Right atrium auricular region (tissue), 2 donors: ENCODE measurements around the gene WDPCP. TPM values are rescaled to one million over a fixed set of nuclear protein-coding genes. Genes with fewer than 3 reads are reported as not detected.
"Not testable (repeated sequence)": the region's sequence is repeated elsewhere in the genome, so short reads cannot be mapped to it uniquely, and the experiment has no call there.

ENCODE experiments used
- DNase-seq: peaks from one replicate; pipeline ENCODE4 v3.0.0-alpha.2; 2019; ENCODE audit warnings: low spot score
- H3K27ac ChIP-seq, 2 donors: fragments of 200-600 bp; sonication (generic); 1 replicate in 1 of 2; 2 replicates in 1 of 2; pipeline ENCODE4 v1.5.1; 2016 to 2019
- H3K27me3 ChIP-seq, 2 donors: fragments of 200-600 bp; sonication (generic); one replicate each; pipeline versions ENCODE4 v1.5.1 to v1.6.0; 2017 to 2019
- H3K36me3 ChIP-seq: fragments of 200-600 bp; sonication (generic); one replicate; pipeline ENCODE4 v1.5.1; 2016
- H3K4me1 ChIP-seq, 2 donors: fragments of 200-600 bp; sonication (generic); one replicate each; pipeline versions ENCODE4 v1.5.1 to v1.6.0; 2017 to 2019
- H3K4me3 ChIP-seq, 2 donors: fragments of 200-600 bp; sonication (generic); 1 replicate in 1 of 2; 2 replicates in 1 of 2; pipeline ENCODE4 v1.5.1; 2017 to 2019; ENCODE audit warnings: mild to moderate bottlenecking in 1 of 2, moderate library complexity in 1 of 2
- H3K9me3 ChIP-seq, 2 donors: fragments of 200-600 bp; sonication (generic); one replicate each; pipeline ENCODE4 v1.5.1; 2019
- total RNA-seq, 2 donors: library from RNA; depleted of rRNA; stranded (reverse); fragments of >200 nt; gene quantifications; one replicate each; pipeline ENCODE4 v1.1.0, GENCODE V29; 2016
- TF ChIP-seq, protein P1 (sequence below), 2 donors: fragments of 200-600 bp; sonication (generic); IDR thresholded peaks; one replicate each; pipeline ENCODE4 v1.5.1; 2019; ENCODE audit warnings: antibody characterized with exemption in 2 of 2

WDPCP gene
- total RNA-seq, 2 donors from 2014 or later = 8.7 to 12.6 TPM

DNA sequence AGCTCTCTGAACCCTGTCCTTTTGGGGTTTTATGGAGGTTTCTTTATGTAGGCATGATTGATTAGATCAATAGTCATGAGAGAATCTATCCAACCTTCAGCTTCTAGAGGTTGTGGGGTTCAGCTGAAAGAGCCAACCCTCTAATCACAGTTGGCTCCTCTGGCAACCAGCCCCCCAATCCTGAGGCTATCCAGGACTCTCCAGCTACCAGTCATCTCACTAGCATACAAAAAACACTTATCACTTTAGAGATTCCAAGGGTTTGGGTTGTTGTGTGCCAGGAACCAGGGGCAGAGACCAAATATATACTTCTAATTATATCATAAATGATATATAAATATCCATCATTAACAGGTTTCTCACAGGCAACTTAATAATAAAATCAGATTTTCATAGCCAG is 11.7 kb downstream of the WDPCP start:
- Histone ChIP-seq H3K4me3 (no peak overlapping the region), H3K27ac (no peak overlapping the region), H3K4me1 (peaks cover 0 to 11% of the 10 kb centered on the region in 2 donors), H3K27me3 (no peaks in the 10 kb centered on the region), H3K36me3 (no peaks in the 10 kb centered on the region), H3K9me3 (no peaks in the 10 kb centered on the region)
- TF ChIP-seq, protein P1, sequence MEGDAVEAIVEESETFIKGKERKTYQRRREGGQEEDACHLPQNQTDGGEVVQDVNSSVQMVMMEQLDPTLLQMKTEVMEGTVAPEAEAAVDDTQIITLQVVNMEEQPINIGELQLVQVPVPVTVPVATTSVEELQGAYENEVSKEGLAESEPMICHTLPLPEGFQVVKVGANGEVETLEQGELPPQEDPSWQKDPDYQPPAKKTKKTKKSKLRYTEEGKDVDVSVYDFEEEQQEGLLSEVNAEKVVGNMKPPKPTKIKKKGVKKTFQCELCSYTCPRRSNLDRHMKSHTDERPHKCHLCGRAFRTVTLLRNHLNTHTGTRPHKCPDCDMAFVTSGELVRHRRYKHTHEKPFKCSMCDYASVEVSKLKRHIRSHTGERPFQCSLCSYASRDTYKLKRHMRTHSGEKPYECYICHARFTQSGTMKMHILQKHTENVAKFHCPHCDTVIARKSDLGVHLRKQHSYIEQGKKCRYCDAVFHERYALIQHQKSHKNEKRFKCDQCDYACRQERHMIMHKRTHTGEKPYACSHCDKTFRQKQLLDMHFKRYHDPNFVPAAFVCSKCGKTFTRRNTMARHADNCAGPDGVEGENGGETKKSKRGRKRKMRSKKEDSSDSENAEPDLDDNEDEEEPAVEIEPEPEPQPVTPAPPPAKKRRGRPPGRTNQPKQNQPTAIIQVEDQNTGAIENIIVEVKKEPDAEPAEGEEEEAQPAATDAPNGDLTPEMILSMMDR (IDR thresholded peaks at IDR 0.05) = no peak
- no peak for DNase-seq

DNA sequence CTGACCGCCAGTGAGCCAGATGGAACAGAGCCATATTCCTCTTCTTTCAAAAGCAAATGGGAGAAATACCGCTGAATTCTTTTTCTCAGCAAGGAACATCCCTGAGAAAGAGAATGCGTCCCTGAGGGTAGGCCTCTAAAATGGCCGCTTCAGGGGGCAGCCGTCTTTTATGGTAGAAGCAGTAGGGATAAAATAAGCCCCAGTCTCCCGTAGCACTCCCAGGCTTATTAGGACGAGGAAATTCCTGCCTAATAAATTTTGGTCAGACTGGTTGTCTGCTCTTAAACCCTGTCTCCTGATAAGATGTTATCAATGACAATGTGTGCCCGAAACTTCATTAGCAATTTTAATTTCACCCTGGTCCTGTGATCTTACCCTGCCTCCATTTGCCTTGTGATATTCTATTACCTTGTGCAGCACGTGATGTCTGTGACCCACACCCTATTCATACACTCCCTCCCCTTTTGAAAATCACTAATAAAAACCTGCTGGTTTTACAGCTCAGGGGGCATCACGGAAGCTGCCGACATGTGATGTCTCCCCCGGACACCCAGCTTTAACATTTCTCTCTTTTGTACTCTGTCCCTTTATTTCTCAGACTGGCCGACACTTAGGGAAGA is 14.4 kb downstream of the WDPCP start:
- not testable (repeated sequence) for H3K27ac ChIP-seq, H3K36me3 ChIP-seq, H3K27me3 ChIP-seq, H3K9me3 ChIP-seq, H3K4me3 ChIP-seq, DNase-seq, H3K4me1 ChIP-seq

DNA sequence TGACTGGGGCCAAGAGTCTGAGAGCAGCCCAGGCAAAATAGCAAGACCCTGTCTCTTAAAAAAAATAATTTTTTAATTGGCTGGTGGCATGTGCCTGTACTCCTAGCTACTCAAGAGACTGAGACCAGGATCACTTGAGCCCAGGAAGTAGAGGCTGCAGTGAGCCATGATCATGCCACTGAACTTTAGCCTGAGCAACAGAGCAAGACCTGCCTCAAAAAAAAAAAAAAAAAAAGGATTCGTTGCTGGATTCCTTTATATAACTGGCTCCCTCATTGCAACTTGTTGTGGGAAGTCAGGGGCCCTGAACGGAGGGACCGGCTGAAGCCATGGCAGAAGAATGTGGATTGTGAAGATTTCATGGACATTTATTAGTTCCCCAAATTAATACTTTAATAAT is 15.3 kb downstream of the WDPCP start:
- not testable (repeated sequence) for H3K36me3 ChIP-seq, H3K27ac ChIP-seq, H3K4me1 ChIP-seq, DNase-seq, H3K9me3 ChIP-seq, H3K27me3 ChIP-seq, H3K4me3 ChIP-seq

DNA sequence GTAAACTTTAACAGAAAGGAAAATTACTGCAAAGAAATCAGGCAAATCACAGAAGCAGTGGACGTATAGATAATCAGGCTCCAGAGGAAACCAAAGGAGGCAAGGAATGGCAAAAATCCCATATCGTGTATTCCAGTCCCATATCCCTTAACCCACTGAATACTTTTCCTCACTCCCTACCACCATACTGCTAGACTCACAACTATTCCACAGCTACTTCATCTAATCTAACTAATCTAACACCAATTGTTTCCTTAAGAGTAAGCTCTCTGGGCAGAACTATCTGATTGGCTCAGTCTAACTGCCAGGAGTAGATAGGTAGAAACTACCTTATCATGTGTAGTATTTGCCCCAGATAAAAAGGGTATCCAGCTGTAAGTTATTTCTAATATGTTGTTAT is 16.3 kb downstream of the WDPCP start:
- DNase-seq = no peak
- no peaks in the 10 kb centered on the region for H3K36me3 ChIP-seq
- H3K27ac ChIP-seq = no peak overlapping the region
- H3K4me1 ChIP-seq = no peaks in the 10 kb centered on the region
- H3K4me3 ChIP-seq = no peak overlapping the region
- TF ChIP-seq, protein P1 (IDR thresholded peaks at IDR 0.05) = no peak
- H3K27me3 ChIP-seq = no peaks in the 10 kb centered on the region
- no peaks in the 10 kb centered on the region for H3K9me3 ChIP-seq

DNA sequence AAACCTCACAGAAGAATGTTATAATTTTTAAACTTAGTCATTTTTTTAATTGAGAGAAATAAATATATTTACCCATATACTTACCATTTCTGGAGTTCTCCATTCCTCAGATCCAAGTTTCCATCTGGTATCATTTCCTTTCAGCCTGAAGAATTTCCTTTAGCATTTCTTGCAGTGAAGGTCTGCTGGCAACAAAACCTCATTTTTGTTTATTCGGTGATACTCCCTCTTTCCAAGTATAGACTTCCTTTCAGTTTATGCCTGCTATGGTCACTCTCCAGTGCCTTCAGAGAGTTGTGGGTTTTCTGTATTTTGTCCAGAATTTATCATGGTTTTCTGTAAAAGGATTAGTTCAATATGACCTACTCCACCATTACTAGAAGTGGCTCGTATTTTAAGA is 17.0 kb downstream of the WDPCP start:
- no peaks in the 10 kb centered on the region for H3K27me3 ChIP-seq
- no peak overlapping the region for H3K27ac ChIP-seq
- DNase-seq = no peak
- no peaks in the 10 kb centered on the region for H3K36me3 ChIP-seq
- TF ChIP-seq, protein P1 (IDR thresholded peaks at IDR 0.05) = no peak
- no peak overlapping the region for H3K4me3 ChIP-seq
- H3K4me1 ChIP-seq = no peaks in the 10 kb centered on the region
- H3K9me3 ChIP-seq = no peaks in the 10 kb centered on the region

DNA sequence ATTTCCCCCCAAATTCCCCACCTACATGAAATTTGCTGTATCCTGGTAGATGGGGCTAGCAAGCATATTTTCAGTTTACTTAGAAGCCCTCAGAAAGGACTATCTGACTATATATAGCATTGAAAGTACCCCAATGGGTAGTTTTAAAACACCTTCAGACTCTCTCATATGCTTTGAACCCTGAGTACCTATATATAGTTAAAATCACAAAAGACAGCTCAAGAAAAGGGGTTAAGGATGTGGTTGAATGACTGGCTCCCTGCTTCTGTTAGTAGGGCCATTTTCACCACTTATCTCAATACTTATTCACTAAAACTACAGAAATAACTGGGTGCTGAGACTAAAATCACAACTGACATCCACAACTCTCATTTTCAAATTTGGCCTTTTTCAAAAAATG is 18.5 kb downstream of the WDPCP start:
- Histone ChIP-seq H3K4me3 (no peak overlapping the region), H3K36me3 (no peaks in the 10 kb centered on the region), H3K4me1 (no peaks in the 10 kb centered on the region), H3K9me3 (no peaks in the 10 kb centered on the region), H3K27ac (no peak overlapping the region), H3K27me3 (no peaks in the 10 kb centered on the region)
- TF ChIP-seq, protein P1 (IDR thresholded peaks at IDR 0.05) = no peak
- no peak for DNase-seq

DNA sequence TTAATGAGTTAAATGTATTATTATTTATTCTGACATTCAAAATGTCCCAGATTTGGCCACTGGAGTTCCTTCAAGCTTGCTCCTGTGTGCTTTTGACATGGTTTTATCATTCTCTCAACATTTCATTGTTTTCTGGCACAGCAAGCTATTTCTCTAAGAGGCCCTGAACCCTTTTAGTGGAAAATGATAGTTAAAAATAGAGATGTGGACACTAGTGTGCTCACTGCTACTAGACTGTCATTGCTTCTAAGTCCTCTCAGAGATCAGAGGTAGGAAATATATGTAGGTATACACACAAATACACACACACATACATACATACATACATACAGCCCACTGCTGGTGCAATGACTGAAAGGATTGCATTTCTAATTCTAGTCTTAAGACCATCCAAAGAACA is 25.5 kb downstream of the WDPCP start:
- Histone ChIP-seq H3K27ac (no peak overlapping the region), H3K27me3 (no peaks in the 10 kb centered on the region), H3K4me1 (no peaks in the 10 kb centered on the region), H3K4me3 (no peak overlapping the region), H3K9me3 (peaks cover 0 to 12% of the 10 kb centered on the region in 2 donors), H3K36me3 (no peaks in the 10 kb centered on the region)
- TF ChIP-seq, protein P1 (IDR thresholded peaks at IDR 0.05) = no peak
- no peak for DNase-seq

DNA sequence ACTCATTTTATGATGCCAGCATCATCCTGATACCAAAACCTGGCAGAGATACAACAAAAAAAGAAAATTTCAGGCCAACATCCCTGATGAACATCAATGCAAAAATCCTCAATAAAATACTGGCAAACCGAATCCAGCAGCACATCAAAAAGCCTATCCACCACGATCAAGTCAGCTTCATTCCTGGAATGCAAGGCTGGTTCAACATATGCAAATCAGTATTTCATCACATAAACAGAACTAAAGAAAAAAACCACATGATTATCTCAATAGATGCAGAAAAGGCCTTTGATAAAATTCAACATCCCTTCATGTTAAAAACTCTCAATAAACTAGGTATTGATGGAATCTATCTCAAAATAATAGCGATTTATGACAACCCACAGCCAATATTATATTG is 29.4 kb downstream of the WDPCP start:
- not testable (repeated sequence) for DNase-seq, H3K4me1 ChIP-seq, H3K27ac ChIP-seq, H3K36me3 ChIP-seq, H3K27me3 ChIP-seq, H3K4me3 ChIP-seq
- peaks cover 0 to 19% of the 10 kb centered on the region in 2 donors for H3K9me3 ChIP-seq

DNA sequence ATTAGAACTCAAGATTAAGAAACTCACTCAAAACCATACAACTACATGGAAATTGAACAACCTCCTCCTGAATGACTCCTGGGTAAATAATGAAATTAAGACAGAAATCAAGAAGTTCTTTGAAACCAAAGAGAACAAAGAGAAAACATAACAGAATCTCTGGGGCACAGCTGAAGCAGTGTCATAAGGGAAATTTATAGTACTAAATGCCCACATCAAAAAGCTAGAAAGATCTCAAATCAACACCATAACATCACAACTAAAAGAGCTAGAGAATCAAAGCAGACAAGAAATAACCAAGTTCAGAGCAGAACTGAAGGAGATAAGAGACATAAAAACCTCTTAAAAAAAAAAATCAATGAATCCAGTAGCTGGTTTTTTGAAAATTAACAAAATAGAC is 30.5 kb downstream of the WDPCP start:
- H3K4me1 ChIP-seq, H3K27me3 ChIP-seq, H3K36me3 ChIP-seq, H3K27ac ChIP-seq, DNase-seq, H3K4me3 ChIP-seq: not testable (repeated sequence)
- peaks cover 0 to 19% of the 10 kb centered on the region in 2 donors for H3K9me3 ChIP-seq
